GM19372 (cell line): Measurements from ENCODE around the gene CKMT1B.
A peak's percentile ranks its signal among the peaks of the same experiment; 100 is the strongest.
"Not testable (repeated sequence)": the region's sequence is repeated elsewhere in the genome, so short reads cannot be mapped to it uniquely, and the experiment has no call there.

Experiments used
- ATAC-seq: cut with Tn5 transposase; IDR thresholded peaks from one replicate; pipeline ENCODE4 v1.9.1; 2021; ENCODE audit warnings: mild to moderate bottlenecking, low read depth, moderate library complexity; ENCODE audit not compliant: unreplicated experiment

The CKMT1B gene

GRCh38 chr15:43593328-43594190 is at the start of gene CKMT1B:
CKMT1B (plus strand) TSS chr15:43594027; CDS start chr15:43594219, 192 bp downstream.
- ATAC-seq = not testable (repeated sequence)

GRCh38 chr15:43544266-43544665 is 49.6 kb upstream of the CKMT1B start:
- no peak for ATAC-seq

- ATAC-seq = no peak
These were observed 48.4 kb upstream of the CKMT1B start for GRCh38 chr15:43545426-43545825.

- ATAC-seq = no peak
These were observed 46.3 kb upstream of the CKMT1B start for GRCh38 chr15:43547539-43547938.

- ATAC-seq = no peak
These were observed 43.1 kb upstream of the CKMT1B start for GRCh38 chr15:43550527-43551363.

- no peak for ATAC-seq
These were observed 41.6 kb upstream of the CKMT1B start for GRCh38 chr15:43552256-43552655.

- no peak for ATAC-seq
These were observed 40.8 kb upstream of the CKMT1B start for GRCh38 chr15:43552986-43553385.

- not testable (repeated sequence) for ATAC-seq
These were observed 31.1 kb upstream of the CKMT1B start for GRCh38 chr15:43562753-43563152.

- ATAC-seq = not testable (repeated sequence)
These were observed 30.0 kb upstream of the CKMT1B start for GRCh38 chr15:43563793-43564192.

- not testable (repeated sequence) for ATAC-seq
These were observed 27.2 kb upstream of the CKMT1B start for GRCh38 chr15:43566615-43567014.

- not testable (repeated sequence) for ATAC-seq
These were observed 19.2 kb upstream of the CKMT1B start for GRCh38 chr15:43574607-43575006.

- peak; percentile 98 for ATAC-seq
These were observed 3.9 kb upstream of the CKMT1B start, which contains the start of gene PPIP5K1 for GRCh38 chr15:43589778-43590466. PPIP5K1 (minus strand) TSS chr15:43590208; CDS start chr15:43584504, 5,704 bp downstream.

GRCh38 chr15:43592841-43593240 is 986 bp upstream of the CKMT1B start:
- not testable (repeated sequence) for ATAC-seq

- ATAC-seq = not testable (repeated sequence)
These were observed 5.3 kb downstream of the CKMT1B start for GRCh38 chr15:43599131-43599530.

- ATAC-seq = not testable (repeated sequence)
These were observed 6.4 kb downstream of the CKMT1B start for GRCh38 chr15:43600200-43600599.

- ATAC-seq = not testable (repeated sequence)
These were observed 8.4 kb downstream of the CKMT1B start for GRCh38 chr15:43602233-43602632.

GRCh38 chr15:43617750-43618149 is 23.9 kb downstream of the CKMT1B start:
- ATAC-seq = not testable (repeated sequence)

GRCh38 chr15:43618700-43619099 is 24.9 kb downstream of the CKMT1B start, which contains the start of gene STRC:
STRC (minus strand) TSS chr15:43618800; CDS start chr15:43618722, 78 bp downstream.
- ATAC-seq = not testable (repeated sequence)

GRCh38 chr15:43622068-43622799 is 28.4 kb downstream of the CKMT1B start:
- ATAC-seq = not testable (repeated sequence)

GRCh38 chr15:43625106-43625505 is 31.3 kb downstream of the CKMT1B start:
- no peak for ATAC-seq
